Measurements from ENCODE around the gene PRR33.

Gene PRR33

DNA sequence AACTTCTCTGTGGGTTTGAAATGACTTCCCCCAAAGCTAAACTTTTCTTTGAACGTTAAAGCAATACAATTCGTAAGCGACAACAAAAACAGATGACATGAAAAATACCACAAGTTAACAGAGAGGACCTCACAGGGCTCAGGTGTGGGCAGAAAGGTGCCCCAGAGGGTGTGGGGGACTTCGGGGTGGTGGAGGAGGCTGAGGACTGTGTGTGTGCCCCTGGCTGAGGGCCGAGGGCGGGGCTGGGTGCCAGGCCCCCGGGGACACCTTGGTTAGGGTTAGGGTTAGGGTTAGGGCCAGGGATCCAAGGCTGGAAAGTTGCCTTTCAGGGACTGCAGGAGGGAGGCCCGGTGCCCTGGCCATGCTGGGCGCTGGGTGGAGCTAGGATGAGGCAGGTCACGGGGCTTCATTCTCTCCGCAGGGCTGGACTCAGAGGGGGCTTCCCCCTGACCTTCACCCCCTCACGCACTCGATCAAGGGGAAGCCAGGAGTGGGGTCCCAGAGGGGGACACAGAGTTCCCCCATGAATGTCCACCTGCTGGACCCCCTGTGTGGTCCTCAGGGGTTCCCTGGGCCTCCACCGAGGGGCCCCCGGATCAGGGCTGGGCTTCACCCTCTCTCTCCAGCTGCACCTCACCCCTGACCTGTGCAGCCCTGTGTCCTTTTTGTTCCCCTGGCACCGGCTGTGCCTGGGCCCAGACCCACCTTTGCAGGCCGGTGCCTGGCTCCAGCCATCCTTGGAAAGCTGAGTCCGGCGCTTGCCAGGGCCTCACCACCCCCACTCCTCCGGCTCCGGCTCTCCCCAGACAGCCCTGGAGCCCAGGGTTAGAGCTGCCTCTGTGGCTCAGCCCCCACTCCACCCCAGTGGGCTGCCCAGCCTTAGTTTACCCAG is 45.9 kb downstream of the PRR33 start:
- no peak for DNase-seq

DNA sequence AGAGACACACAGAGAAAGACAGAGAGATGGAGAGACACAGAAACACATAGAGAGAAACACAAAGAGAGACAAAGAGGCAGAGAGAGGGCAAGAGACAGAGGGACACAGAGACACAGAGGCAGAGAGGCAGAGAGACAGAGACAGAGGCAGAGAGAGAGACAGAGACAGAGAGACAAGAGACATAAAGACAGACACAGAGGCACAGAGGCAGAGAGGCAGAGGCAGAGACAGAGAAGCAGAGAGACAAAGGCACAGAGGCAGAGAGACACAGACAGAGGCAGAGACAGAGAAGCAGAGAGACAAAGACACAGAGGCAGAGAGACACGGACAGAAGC is 46.6 kb downstream of the PRR33 start:
- DNase-seq, result no peak

DNA sequence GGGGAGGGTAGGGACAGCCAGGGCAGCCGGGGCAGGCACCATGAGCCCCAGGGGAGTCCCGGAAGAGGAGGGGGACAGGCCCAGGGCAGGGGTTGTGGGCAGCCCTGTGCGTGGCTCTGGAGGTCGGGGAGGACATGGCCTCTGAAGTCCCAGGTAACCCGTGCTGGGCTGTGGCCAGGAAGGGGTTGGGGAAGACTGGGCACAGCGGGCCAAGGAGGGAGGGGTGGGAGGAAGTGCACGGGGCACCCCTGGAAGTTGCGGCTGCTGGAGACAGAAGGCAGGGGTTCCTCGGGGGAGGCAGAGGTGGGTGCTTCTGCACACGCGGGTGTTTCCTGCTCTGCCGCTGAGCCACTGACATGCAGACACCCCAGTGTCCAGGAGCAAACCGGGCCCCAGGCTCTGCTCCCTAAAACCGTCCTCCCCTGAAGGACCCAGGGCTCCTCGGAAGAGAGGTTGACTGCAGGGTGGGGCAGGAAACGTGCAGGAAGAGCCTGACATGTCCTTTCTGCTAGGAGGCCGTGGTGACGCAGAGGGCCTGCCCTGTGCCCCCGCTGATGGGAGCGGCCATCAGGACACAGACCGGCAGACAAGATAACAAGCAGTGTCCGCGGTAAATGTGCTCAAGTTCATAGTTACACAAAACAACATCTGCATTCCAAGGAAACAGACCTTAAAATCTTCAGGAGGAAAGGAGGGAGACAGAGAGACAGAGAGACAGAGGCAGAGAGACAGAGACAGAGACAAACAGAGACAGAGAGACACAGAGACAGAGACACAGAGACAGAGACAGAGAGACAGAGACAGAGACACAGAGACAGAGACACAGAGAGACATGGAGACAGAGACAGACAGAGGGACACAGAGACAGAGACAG is 47.2 kb downstream of the PRR33 start:
- DNase-seq, result no peak

DNA sequence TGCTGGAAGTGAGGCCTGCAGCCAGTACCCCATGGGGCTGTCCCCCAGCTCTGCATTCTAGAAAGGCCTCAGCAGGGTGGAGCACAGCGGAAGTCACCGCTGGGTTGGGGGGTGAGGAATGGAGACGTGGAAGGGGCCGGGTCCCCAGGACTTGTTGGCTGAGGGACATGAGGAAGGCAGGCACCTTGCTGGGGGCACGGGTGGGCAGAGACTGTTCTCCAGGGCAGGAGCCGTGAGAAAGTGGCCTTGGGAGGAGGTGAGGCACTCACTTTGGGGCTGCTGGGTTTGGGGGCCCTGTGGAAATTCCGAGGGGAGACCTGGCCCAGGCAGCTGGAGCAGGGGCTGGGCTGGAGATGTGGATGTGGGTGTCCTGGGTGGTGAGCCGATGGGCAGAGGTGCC is 47.9 kb downstream of the PRR33 start:
- DNase-seq, result no peak

DNA sequence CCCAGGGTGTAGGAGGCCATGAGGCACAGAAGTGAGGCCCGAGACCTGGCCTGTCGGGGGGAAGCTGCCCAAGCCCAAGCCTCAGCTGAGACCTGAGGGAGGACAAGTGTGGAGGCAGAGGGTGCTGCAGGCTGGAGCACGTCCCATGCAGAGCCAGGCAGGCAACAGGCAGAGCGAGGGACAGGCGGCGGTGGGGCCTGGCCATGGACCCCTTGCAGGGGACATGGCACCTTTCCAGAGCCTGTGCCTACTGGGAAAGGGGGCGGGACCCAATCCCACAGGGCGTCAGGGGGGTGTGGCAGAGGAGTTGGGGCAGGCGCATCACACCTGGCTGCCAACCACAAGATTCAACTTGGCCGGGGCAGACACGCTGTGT is 48.6 kb downstream of the PRR33 start:
- DNase-seq, result no peak

DNA sequence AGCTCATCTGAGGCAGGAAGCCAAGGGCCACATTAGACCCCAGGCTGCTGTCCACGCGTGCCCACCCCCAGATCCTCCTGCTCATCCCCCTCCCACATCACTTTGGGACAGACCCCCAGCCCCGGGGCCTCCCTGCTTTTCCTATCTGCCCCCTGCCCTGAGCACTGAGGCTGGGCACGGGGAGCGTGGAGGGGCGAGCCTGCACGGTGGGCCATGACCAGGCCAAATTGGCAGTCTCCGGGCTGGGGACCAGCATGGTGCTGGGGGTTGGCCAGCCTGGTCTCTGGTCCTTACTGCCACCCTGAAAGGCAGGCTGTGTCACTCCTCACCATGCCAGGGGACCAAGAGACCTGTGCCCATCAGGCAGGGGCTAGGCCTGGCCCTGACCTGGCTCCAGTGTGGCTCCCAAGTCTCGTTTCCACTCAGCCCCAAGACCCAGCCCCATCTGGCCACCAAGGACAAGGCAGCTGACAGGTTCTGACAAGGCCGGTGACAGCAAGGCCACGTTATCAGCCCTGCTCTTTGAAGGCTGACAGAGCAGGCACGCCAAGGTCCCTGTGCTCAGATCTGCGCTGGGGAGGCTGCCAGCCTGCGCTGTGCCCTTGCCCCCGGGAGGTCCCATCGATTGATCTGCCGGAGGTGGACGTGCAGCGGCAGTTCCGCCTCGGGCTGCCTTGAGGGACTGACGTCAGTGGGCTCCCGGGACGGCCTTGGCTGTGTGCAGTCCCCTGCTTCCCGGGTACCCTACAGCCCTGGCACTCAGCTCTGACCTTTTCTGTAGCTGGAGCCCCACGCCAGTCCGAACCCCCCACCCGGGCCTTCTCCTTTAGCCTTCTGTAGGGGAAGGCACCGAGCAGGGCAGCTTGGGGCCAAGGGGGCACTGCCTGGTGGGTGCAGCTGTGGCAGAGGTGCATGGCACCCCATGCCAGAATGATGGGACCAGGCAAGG is 49.3 kb downstream of the PRR33 start:
- no peak for DNase-seq

DNA sequence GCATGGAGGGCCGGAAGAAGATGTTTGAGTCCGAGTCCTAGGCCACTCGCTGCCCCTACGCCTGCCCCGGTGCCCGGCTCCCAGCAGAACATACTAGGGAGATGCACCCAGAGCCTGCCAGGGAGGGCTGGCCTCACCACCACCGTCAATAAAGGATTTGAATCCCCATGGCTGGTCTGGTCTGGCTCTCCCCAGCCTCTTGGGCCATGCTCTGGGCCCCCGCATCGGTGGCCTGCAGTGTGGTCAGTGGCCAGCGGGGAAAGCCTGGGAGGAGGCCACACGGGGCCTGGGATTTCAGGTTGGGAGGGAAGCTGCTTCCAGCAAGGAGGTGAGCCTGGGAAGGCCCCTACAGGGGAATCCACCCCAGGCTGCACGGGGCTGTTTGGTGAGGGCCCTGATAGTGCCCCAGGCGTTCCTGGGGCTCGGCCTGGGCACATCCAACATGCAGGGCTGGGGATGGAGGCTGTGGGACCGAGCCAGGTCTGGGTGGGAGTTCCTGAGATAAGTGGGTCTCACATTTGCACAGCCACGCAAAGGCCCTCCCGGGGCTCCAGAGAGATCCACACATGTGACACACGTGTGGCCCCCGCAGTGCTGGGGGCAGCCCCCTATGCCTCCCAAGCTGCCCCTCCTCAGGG is 50.1 kb downstream of the PRR33 start:
- no peak for DNase-seq

DNA sequence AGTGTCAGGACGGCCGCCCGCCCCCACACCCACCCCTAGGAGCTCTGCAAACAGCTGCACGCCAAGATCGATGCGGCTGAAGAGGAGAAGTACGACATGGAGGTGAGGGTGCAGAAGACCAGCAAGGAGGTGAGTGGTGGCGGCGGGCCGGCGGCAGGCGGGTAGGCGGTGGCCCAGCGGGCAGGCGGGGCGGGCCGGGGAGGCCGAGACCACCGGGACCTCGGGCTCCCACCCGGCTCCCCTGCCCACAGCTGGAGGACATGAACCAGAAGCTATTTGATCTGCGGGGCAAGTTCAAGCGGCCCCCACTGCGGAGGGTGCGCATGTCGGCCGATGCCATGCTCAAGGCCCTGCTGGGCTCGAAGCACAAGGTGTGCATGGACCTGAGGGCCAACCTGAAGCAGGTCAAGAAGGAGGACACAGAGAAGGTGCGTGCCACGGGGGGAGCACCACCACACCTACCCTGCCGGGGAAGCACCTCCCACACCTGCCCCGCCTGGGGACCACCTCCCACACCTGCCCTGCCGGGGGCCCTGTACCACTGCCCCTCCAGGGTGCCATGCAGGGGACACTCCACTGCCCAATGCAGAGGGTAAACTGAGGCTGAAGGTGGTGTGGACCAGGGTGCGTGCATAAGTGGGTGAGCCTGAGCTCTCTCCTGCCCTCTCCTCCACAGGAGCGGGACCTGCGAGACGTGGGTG is 50.8 kb downstream of the PRR33 start:
- no peak for DNase-seq

DNA sequence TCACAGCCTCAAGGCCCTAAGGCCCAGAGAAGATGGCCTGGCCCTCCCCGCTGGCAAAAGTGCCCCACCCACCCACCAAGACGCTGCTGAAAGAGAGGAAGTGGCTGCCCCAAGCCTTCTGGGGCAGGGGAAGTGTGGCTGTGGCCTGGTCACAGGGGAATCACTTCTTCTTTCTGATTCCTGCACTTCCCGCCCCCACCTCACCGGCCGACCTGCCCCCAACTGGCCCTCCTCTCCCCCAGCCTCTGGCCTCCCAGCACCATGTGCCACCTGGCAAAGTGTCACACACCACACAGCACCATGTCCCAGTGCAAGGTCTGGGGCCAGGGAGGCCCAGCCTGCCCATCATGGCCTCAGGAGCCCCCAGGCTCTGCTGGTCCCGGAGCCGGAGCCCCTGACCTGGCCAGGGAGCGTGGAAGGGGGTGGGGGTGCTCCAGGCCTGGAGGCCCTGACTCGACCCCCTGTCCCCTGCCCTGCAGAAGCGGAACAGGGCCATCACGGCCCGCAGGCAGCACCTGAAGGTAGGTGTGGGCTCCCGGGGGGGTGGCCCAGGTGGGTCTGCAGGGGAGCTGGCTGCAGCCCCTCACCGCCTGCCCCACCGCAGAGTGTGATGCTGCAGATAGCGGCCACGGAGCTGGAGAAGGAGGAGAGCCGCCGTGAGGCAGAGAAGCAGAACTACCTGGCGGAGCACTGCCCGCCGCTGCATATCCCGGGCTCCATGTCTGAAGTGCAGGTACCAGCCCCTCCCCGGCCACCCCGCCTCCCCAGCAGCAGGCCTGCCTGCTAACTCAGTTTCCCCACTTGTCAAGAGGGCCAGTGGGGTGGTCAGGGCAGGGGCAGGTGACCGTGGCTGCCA is 51.5 kb downstream of the PRR33 start:
- DNase-seq, result no peak

DNA sequence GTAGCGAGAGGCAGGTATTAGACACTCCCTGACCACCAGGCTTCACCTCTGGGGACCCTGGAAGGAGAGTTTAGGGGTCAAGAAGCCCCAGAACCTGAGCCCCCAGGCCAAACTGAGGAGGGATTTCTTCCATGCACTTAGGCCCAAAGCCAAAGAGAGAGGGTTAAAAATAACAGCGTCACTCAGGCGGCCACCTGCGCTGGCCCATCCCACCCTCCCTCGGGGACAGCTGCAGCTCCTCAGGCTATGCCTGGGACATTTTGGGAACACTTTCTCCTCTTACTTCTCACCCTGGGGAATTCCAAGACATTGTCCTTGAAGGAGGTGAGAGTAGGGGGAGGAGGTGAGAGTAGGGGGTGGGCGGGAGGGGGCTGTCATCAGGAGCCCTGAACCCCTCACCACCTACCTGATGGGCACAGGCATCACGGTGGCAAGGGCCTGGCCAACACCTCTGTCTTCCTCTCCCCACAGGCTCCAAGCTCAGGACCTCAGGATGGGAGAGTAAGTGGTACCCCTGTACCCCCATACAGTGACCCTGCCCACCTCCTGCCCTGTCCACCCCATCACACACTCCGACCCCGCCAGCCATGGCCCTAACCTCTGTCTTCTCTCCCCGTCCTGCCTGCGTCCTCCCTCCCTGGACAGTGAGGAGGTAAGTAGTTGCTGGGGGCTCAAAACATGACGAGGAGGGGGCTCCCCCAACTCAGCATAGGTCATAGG is 52.3 kb downstream of the PRR33 start:
- no peak for DNase-seq

DNA sequence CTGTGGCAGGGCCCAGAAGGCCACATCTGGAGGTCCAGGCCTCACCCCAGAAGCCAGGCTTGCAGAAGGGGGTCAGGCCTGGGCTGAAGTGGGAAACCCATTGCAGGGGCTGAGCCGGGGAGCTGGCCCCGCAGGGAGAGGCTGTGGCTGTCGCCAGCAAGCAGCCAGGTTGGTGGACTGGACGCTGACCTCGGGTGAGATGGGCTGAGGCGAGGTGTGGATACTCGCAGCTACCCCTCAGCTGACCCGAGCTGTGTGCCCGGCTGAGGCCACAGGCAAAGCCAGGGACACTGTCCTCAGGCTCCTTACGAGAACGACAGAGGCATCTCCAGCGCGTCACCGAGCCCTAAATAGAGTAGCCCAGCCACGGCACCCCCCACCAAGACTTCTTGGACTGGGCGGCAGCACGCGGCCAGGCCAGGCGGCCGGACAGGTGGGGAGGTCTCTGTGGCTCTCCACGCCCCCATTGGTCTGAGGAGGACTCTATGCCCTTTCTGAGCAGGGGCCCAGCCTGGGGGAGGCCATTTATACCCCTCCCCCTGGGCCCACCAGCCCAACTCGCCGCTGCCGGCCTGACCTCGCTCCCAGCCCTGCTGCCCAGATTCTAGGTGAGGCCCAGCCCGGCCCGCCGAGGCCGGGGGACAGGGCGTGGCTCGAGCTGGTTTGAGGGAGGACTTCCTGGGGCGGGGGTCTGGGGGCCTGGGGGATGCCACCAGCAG is 53.1 kb downstream of the PRR33 start, which contains the start of gene TNNI2:
TSS of gene TNNI2 (plus strand) at position 556 of the 719 bp plus-strand sequence. CDS start 716 bp downstream, outside the sequence.
- DNase-seq, result no peak

All from islet precursor cell (in vitro differentiated cells).